NT2/D1 (cell line): ENCODE results near the gene EFTUD2.

ENCODE experiments used
- YY1 ChIP-seq: IDR thresholded peaks from 2 replicates; pipeline ENCODE4 v1.6.1; 2011; ENCODE audit not compliant: insufficient read length, insufficient read depth
- ZNF274 ChIP-seq: IDR thresholded peaks from 2 replicates; pipeline ENCODE4 v1.6.1; 2011; ENCODE audit warnings: mild to moderate bottlenecking, low read depth, low read length

DNA sequence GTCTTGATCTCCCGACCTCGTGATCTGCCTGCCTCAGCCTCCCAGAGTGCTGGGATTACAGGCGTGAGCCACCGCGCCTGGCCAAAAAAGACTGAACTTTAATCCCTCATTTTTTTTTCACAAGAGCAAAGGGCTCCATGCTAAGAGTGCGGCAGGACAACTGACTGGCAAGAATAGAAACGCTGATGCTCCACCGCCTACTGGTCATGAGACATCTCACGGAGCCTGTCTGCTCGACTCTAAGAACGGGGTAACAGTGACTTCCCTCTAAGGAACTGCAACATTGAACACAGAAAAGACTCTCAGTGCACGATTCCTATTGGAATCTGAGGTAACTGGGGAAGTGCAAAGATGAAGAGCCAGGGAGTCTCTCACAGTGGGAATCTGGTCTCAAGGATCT, 27.7 kb downstream of the EFTUD2 start:
- TF ChIP-seq YY1 = no peak
- no peak for TF ChIP-seq ZNF274
